ENCODE results near the gene SLC6A1. TPM values are rescaled to one million over a fixed set of nuclear protein-coding genes. Genes with fewer than 3 reads are reported as not detected.
A peak's percentile ranks its signal among the peaks of the same experiment; 100 is the strongest.

Gene SLC6A1
- total RNA-seq, 1 experiment from 2014 or later, result not detected

DNA sequence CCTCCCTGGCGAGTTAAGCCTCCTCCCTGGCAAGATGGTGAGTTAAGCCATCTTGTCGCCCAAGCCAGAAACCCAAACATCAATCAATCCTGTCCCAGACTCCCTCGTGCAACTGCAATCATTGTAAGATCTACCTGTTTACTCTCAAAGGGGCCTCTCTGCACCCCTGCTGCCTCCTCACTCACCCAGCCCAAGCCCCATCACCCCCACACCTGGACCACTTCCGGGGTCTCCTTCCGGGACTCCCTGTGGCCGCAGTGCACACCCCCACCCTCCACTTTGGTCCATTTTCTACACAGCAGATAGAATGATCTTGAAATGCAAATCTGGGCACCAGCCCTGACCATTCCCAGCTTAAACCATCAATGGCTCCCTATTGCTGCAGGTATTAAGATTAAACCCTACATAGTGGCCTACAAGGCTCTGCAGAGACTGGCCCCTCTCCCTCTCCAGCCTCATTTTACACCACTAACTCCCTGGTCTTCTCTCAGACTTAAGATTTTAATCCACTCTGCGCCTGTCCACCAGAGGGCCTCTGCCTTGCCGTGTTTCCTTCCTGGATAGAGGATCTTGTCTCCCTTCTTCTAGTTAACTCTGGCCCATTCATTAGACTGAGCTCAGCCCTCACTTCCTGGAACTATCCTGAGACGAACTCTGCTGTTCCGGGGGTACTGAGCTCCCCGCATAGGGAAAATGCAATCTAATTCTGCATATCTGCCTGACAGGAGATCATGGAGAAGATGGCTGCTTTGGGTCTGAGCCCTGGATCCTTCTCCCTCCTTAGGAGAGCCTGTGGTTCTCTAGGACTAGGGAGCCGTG is 41.9 kb upstream of the SLC6A1 start:
- peaks cover 1% of the 10 kb centered on the region; the same call in 1 of the 2 replicates for H3K27me3 ChIP-seq (replicated peaks; ENCODE audit: control insufficient read depth, insufficient read depth, low read length)
- no peaks in the 10 kb centered on the region for H3K36me3 ChIP-seq (ENCODE audit: control insufficient read depth, insufficient read depth, low read length)
- H3K36me3 Mint-ChIP-seq (ENCODE audit: insufficient read depth, unreplicated experiment), result no peaks in the 10 kb centered on the region
- CTCF ChIA-PET, result interaction anchor here (0.7 kb wide), 1 partner anchor 192 kb away, joined by 3 read pairs; no protein-coding TSS in a partner anchor
- intact Hi-C loops (cut with micrococcal nuclease; ENCODE audit: unreplicated experiment), result loop anchor here (1.0 kb wide), 1 partner anchor 109 kb away; no protein-coding TSS in a partner anchor
- no peak overlapping the region for H3K27ac Mint-ChIP-seq (ENCODE audit: unreplicated experiment)
- BruUV-seq (replicated peaks), result no TSS peak
- no peak overlapping the region for H3K4me3 ChIP-seq (ENCODE audit: low read depth, low read length)
- peak in 1 of 2 experiments; percentile 26 for DNase-seq
- H3K4me3 Mint-ChIP-seq (ENCODE audit: unreplicated experiment), result no peak overlapping the region
- H3K4me1 Mint-ChIP-seq (ENCODE audit: low read depth, unreplicated experiment), result no peaks in the 10 kb centered on the region
- POLR2A ChIA-PET, result no interaction called here
- no peaks in the 10 kb centered on the region for H3K9me3 ChIP-seq
- no peaks in the 10 kb centered on the region for H3K4me1 ChIP-seq
- TF ChIP-seq, protein P1, sequence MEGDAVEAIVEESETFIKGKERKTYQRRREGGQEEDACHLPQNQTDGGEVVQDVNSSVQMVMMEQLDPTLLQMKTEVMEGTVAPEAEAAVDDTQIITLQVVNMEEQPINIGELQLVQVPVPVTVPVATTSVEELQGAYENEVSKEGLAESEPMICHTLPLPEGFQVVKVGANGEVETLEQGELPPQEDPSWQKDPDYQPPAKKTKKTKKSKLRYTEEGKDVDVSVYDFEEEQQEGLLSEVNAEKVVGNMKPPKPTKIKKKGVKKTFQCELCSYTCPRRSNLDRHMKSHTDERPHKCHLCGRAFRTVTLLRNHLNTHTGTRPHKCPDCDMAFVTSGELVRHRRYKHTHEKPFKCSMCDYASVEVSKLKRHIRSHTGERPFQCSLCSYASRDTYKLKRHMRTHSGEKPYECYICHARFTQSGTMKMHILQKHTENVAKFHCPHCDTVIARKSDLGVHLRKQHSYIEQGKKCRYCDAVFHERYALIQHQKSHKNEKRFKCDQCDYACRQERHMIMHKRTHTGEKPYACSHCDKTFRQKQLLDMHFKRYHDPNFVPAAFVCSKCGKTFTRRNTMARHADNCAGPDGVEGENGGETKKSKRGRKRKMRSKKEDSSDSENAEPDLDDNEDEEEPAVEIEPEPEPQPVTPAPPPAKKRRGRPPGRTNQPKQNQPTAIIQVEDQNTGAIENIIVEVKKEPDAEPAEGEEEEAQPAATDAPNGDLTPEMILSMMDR (IDR thresholded peaks at IDR 0.05; ENCODE audit: insufficient read depth in 1 of 2, low read depth in 1 of 2, low read length in 1 of 2, severe bottlenecking in 1 of 2, unreplicated experiment in 1 of 2), result peak; percentile 41 to 55
- peaks cover 19% of the 10 kb centered on the region for H3K27me3 Mint-ChIP-seq (ENCODE audit: insufficient read depth, unreplicated experiment)
- H3K9me3 Mint-ChIP-seq (ENCODE audit: unreplicated experiment), result no peaks in the 10 kb centered on the region

DNA sequence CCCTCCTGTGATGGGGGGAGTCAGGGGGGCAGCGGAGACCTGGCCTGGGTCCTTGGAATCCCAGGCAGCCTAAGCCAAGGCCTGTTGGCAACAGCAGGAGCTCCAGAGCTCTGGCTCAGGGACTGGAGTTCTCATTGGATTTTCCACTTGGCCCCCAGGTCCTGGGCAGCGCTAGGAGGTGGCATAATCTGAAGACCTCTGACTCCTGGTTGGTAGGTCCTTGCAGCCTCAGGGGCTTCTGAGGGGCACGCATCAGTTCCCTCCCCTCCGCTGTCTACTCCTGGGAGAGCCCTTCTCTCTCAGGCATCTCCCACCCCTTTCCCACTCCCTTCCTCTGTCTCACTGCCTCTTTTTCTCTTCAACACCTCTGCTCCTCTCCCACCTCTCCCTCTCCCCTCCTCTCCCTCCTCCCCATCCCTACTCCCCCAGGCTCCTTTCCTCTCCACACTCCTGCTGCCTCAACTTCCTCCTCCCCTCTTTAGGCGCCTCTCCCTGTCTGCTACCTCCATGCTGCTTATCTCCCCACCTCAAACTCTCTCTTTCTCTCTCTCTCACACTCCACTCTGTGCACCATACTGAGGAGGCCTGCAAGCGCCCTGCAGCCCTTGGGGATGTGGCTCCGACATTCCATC is 41.1 kb upstream of the SLC6A1 start:
- POLR2A ChIA-PET, result no interaction called here
- no peaks in the 10 kb centered on the region for H3K36me3 Mint-ChIP-seq (ENCODE audit: insufficient read depth, unreplicated experiment)
- no peak overlapping the region for H3K27ac Mint-ChIP-seq (ENCODE audit: unreplicated experiment)
- no peaks in the 10 kb centered on the region for H3K9me3 Mint-ChIP-seq (ENCODE audit: unreplicated experiment)
- H3K4me3 Mint-ChIP-seq (ENCODE audit: unreplicated experiment), result no peak overlapping the region
- no peaks in the 10 kb centered on the region for H3K4me1 Mint-ChIP-seq (ENCODE audit: low read depth, unreplicated experiment)
- Histone ChIP-seq H3K9me3 (no peaks in the 10 kb centered on the region), H3K36me3 (ENCODE audit: control insufficient read depth, insufficient read depth, low read length) (no peaks in the 10 kb centered on the region), H3K4me3 (ENCODE audit: low read depth, low read length) (no peak overlapping the region), H3K4me1 (no peaks in the 10 kb centered on the region), H3K27me3 (replicated peaks; ENCODE audit: control insufficient read depth, insufficient read depth, low read length) (peaks cover 1% of the 10 kb centered on the region; the same call in 1 of the 2 replicates)
- CTCF ChIA-PET, result interaction anchor here (0.7 kb wide), 1 partner anchor 193 kb away, joined by 3 read pairs; no protein-coding TSS in a partner anchor
- intact Hi-C loops (cut with micrococcal nuclease; ENCODE audit: unreplicated experiment), result loop anchor here (1.0 kb wide), 1 partner anchor 108 kb away; no protein-coding TSS in a partner anchor
- TF ChIP-seq, protein P1 (IDR thresholded peaks at IDR 0.05; ENCODE audit: insufficient read depth in 1 of 2, low read depth in 1 of 2, low read length in 1 of 2, severe bottlenecking in 1 of 2, unreplicated experiment in 1 of 2), result no peak
- no TSS peak for BruUV-seq (replicated peaks)
- peaks cover 22% of the 10 kb centered on the region for H3K27me3 Mint-ChIP-seq (ENCODE audit: insufficient read depth, unreplicated experiment)
- no peak for DNase-seq

DNA sequence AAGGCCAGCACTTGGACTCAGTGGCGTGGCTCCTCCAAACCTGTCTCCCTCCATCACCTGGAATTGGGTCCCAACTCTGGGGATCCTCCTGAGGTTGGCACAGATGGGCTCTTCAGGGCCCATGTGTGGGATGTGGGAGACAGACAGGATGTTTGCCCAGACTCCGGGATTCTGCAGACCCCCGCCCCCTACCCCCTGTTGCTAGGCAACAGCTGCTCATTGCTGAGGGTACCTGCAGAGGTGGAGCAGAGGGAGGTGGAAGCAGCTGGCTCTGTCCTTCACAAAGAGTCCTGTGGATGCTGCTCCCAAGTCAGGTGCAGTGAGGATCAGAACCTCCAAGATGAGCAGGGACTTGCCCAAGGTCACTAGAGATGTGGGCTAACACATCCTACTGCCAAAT is 40.0 kb upstream of the SLC6A1 start:
- DNase-seq, result no peak
- ChIA-PET POLR2A (no interaction called here), CTCF (no interaction called here)
- no peaks in the 10 kb centered on the region for H3K9me3 ChIP-seq
- Mint-ChIP-seq H3K4me3 (ENCODE audit: unreplicated experiment) (no peak overlapping the region), H3K4me1 (ENCODE audit: low read depth, unreplicated experiment) (no peaks in the 10 kb centered on the region), H3K36me3 (ENCODE audit: insufficient read depth, unreplicated experiment) (no peaks in the 10 kb centered on the region), H3K27me3 (ENCODE audit: insufficient read depth, unreplicated experiment) (peaks cover 23% of the 10 kb centered on the region), H3K9me3 (ENCODE audit: unreplicated experiment) (no peaks in the 10 kb centered on the region), H3K27ac (ENCODE audit: unreplicated experiment) (no peak overlapping the region)
- H3K4me1 ChIP-seq, result no peaks in the 10 kb centered on the region
- H3K27me3 ChIP-seq (replicated peaks; ENCODE audit: control insufficient read depth, insufficient read depth, low read length), result peaks cover 1% of the 10 kb centered on the region; the same call in 1 of the 2 replicates
- intact Hi-C loops (cut with micrococcal nuclease; ENCODE audit: unreplicated experiment), result no loop called here
- no peak overlapping the region for H3K4me3 ChIP-seq (ENCODE audit: low read depth, low read length)
- TF ChIP-seq, protein P1 (IDR thresholded peaks at IDR 0.05; ENCODE audit: insufficient read depth in 1 of 2, low read depth in 1 of 2, low read length in 1 of 2, severe bottlenecking in 1 of 2, unreplicated experiment in 1 of 2), result no peak
- H3K36me3 ChIP-seq (ENCODE audit: control insufficient read depth, insufficient read depth, low read length), result no peaks in the 10 kb centered on the region
- BruUV-seq (replicated peaks), result no TSS peak
